MM.1S (cell line): ENCODE data around the gene MBOAT1.

ENCODE experiments used
- DNase-seq: peaks from one replicate; pipeline ENCODE4 v3.0.0-alpha.2; 2015
- H2AFZ ChIP-seq: fragments of 300-600 bp; sonication (generic); 2 replicates; pipeline ENCODE4 v1.6.0; 2016; ENCODE audit warnings: antibody characterized with exemption, low read length
- H3F3A ChIP-seq: fragments of 300-600 bp; sonication (generic); 2 replicates; pipeline ENCODE4 v1.6.1; 2016; ENCODE audit warnings: mild to moderate bottlenecking, antibody characterized with exemption, low read length, moderate library complexity, mixed read lengths; ENCODE audit not compliant: insufficient read depth
- H3K27ac ChIP-seq: fragments of 300-600 bp; sonication (generic); 2 replicates; pipeline ENCODE4 v1.5.1; 2016; ENCODE audit warnings: mild to moderate bottlenecking, low read length
- H3K27me3 ChIP-seq: fragments of 300-600 bp; sonication (generic); replicated peaks from 2 replicates; pipeline ENCODE4 v1.6.0; 2016; ENCODE audit warnings: low read length; ENCODE audit not compliant: insufficient read depth
- H3K36me3 ChIP-seq: fragments of 300-600 bp; sonication (generic); replicated peaks from 2 replicates; pipeline ENCODE4 v1.6.1; 2016; ENCODE audit warnings: mild to moderate bottlenecking, low read length, mixed read lengths; ENCODE audit not compliant: insufficient read depth
- H3K4me1 ChIP-seq: fragments of 300-600 bp; sonication (generic); 2 replicates; pipeline ENCODE4 v1.6.1; 2016; ENCODE audit warnings: low read length, mixed read lengths
- H3K4me2 ChIP-seq: fragments of 300-600 bp; sonication (generic); 2 replicates; pipeline ENCODE4 v1.6.0; 2016; ENCODE audit warnings: low read depth, low read length
- H3K4me3 ChIP-seq: fragments of 300-600 bp; sonication (generic); 2 replicates; pipeline ENCODE4 v1.5.1; 2016; ENCODE audit warnings: low read length, mixed read lengths
- H3K79me2 ChIP-seq: fragments of 300-600 bp; sonication (generic); 2 replicates; pipeline ENCODE4 v1.6.1; 2016; ENCODE audit warnings: mixed run types, low read length, mixed read lengths
- H3K9ac ChIP-seq: fragments of 300-600 bp; sonication (generic); 2 replicates; pipeline ENCODE4 v1.6.1; 2016; ENCODE audit warnings: low read length, mixed read lengths
- H3K9me2 ChIP-seq: fragments of 300-600 bp; sonication (generic); replicated peaks from 2 replicates; pipeline ENCODE4 v1.6.1; 2016; ENCODE audit warnings: mild to moderate bottlenecking, low read length, mixed read lengths; ENCODE audit not compliant: insufficient read depth
- H3K9me3 ChIP-seq: fragments of 300-600 bp; sonication (generic); replicated peaks from 2 replicates; pipeline ENCODE4 v1.6.1; 2016; ENCODE audit warnings: mild to moderate bottlenecking, low read length, mixed read lengths; ENCODE audit not compliant: insufficient read depth
- H4K20me1 ChIP-seq: fragments of 300-600 bp; sonication (generic); 2 replicates; pipeline ENCODE4 v1.6.1; 2016; ENCODE audit warnings: mild to moderate bottlenecking, low read length, moderate library complexity, mixed read lengths; ENCODE audit not compliant: insufficient read depth
- EZH2 ChIP-seq: fragments of 300-600 bp; sonication (generic); optimal IDR thresholded peaks from 2 replicates; pipeline ENCODE3; 2017; ENCODE audit warnings: low read depth, mild to moderate bottlenecking, antibody characterized with exemption, low read length, mixed read lengths
- EZH2phosphoT487 ChIP-seq: fragments of 300-600 bp; sonication (generic); IDR thresholded peaks from 2 replicates; pipeline ENCODE4 v1.6.1; 2018; ENCODE audit warnings: antibody characterized with exemption, low read length
- TF ChIP-seq, protein P1 (sequence below): fragments of 300-600 bp; sonication (generic); IDR thresholded peaks from 2 replicates; pipeline ENCODE4 v1.5.1; 2016; ENCODE audit warnings: antibody characterized with exemption, low read length, mixed read lengths

The MBOAT1 gene

DNA sequence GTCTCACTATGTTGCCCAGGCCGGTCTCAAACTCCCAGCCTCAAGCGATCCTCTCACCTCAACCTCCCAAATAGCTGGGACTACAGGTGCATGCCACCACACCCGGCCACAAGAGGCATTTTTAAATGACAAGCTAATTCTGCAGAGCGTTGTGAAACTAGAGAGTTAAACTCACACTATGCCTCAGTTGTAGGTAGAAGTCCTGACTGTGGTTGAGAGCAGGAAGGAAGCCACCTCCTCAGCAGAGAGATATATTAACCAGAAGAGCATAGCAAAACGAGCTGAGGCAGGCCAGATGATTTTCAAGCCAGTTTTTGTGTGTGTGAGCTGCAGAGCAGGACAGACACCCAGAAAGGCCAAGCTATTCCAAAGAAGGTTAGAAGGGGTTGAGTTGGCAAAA, 150.3 kb downstream of the MBOAT1 start:
- Histone ChIP-seq H3K27me3 (no peaks in the 10 kb centered on the region), H3K4me1 (0 out of 2 replicates have a peak, but pooled peaks cover 8% of the 10 kb centered on the region), H4K20me1 (no peaks in the 10 kb centered on the region), H3K4me3 (no peak overlapping the region), H3K4me2 (no peak overlapping the region), H3K27ac (no peak overlapping the region), H3F3A (no peaks in the 10 kb centered on the region), H3K9me2 (no peaks in the 10 kb centered on the region), H2AFZ (no peak overlapping the region), H3K9me3 (no peaks in the 10 kb centered on the region), H3K36me3 (no peaks in the 10 kb centered on the region), H3K9ac (no peak overlapping the region), H3K79me2 (no peaks in the 10 kb centered on the region)
- peak; percentile 42 for DNase-seq
- no peak for TF ChIP-seq EZH2phosphoT487
- no peak for TF ChIP-seq EZH2
- TF ChIP-seq, protein P1, sequence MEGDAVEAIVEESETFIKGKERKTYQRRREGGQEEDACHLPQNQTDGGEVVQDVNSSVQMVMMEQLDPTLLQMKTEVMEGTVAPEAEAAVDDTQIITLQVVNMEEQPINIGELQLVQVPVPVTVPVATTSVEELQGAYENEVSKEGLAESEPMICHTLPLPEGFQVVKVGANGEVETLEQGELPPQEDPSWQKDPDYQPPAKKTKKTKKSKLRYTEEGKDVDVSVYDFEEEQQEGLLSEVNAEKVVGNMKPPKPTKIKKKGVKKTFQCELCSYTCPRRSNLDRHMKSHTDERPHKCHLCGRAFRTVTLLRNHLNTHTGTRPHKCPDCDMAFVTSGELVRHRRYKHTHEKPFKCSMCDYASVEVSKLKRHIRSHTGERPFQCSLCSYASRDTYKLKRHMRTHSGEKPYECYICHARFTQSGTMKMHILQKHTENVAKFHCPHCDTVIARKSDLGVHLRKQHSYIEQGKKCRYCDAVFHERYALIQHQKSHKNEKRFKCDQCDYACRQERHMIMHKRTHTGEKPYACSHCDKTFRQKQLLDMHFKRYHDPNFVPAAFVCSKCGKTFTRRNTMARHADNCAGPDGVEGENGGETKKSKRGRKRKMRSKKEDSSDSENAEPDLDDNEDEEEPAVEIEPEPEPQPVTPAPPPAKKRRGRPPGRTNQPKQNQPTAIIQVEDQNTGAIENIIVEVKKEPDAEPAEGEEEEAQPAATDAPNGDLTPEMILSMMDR = no peak

DNA sequence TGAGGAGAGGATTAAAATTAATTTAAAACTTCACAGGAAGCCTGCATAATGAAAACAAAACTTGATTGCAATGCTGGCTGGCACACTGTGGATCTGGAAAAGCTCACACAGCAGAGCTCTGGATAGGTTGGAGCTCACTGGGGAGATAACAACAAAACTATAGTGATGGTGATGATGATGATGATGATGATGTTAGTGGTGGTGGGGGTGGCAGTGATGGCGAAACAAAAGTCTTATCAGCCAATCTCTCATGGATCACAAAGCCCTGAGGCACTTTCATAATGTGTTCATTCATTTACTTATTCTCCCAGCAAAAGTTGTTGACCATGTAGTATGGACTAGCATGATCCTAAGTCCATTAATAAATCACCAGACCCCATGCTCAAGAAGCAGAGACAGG, 152.0 kb downstream of the MBOAT1 start:
- Histone ChIP-seq H3K4me2 (no peak overlapping the region), H3K9me2 (no peaks in the 10 kb centered on the region), H3K27ac (no peak overlapping the region), H3K36me3 (no peaks in the 10 kb centered on the region), H3K79me2 (no peaks in the 10 kb centered on the region), H3F3A (no peaks in the 10 kb centered on the region), H3K9ac (no peak overlapping the region), H3K4me3 (no peak overlapping the region), H3K4me1 (0 out of 2 replicates have a peak, but pooled peaks cover 8% of the 10 kb centered on the region), H2AFZ (no peak overlapping the region), H3K9me3 (no peaks in the 10 kb centered on the region), H3K27me3 (no peaks in the 10 kb centered on the region), H4K20me1 (no peaks in the 10 kb centered on the region)
- DNase-seq = no peak
- TF ChIP-seq EZH2phosphoT487 (no peak), EZH2 (no peak)
- TF ChIP-seq, protein P1 = no peak

DNA sequence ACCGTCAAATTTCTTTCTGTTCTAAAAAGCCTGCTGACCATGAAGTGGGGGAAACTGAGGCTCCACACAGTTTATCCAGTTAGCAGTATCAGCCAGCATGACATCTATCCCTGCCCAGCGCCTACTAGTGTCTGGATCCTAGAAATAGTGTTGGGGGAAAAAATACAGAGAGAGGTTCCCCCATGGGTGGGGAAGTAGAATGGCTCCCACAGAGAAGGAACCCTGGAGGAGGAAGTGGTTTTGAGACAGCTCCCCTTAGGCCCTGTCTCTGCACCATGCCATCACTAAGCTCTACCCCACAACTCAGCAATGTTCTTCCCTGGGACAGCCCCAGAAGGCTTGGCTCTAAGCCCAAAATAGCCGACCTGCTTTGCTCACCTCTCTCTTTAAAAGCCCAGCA, 153.4 kb downstream of the MBOAT1 start:
- no peaks in the 10 kb centered on the region for H3K9me2 ChIP-seq
- H3K36me3 ChIP-seq = no peaks in the 10 kb centered on the region
- no peak overlapping the region for H3K27ac ChIP-seq
- H3K9me3 ChIP-seq = no peaks in the 10 kb centered on the region
- no peak overlapping the region for H3K9ac ChIP-seq
- no peak for DNase-seq
- H3K4me2 ChIP-seq = no peak overlapping the region
- H2AFZ ChIP-seq = no peak overlapping the region
- 0 out of 2 replicates have a peak, but pooled peaks cover 8% of the 10 kb centered on the region for H3K4me1 ChIP-seq
- no peak overlapping the region for H3K4me3 ChIP-seq
- no peaks in the 10 kb centered on the region for H4K20me1 ChIP-seq
- H3F3A ChIP-seq = no peaks in the 10 kb centered on the region
- TF ChIP-seq, protein P1 = no peak
- TF ChIP-seq EZH2phosphoT487 (no peak), EZH2 (no peak)
- no peaks in the 10 kb centered on the region for H3K27me3 ChIP-seq
- no peaks in the 10 kb centered on the region for H3K79me2 ChIP-seq
